HEK293 (cell line): ENCODE measurements around the gene RSPH1.

Experiments used
- CTCF ChIA-PET: fragments of 350-600 bp; formaldehyde crosslinking; extraction: SDS; loops from one replicate; lab custom pipeline; 2021; ENCODE audit warnings: antibody characterized with exemption; lab: Yijun Ruan, JAX
- POLR2A ChIA-PET: fragments of 300-600 bp; formaldehyde crosslinking; extraction: SDS; loops from one replicate; lab custom pipeline; 2020; ENCODE audit warnings: antibody characterized with exemption, inconsistent platforms; lab: Yijun Ruan, JAX
- H3K27ac ChIP-seq: fragments of 200-500 bp; sonication (Bioruptor generic); 2 replicates; pipeline ENCODE4 v1.5.1; 2014; ENCODE audit warnings: low read depth, low read length, control low read depth, inconsistent platforms; ENCODE audit errors: extremely low read depth
- H3K36me3 ChIP-seq, 2 experiments: fragments of 200-500 bp in 1 of 2; sonication (Bioruptor generic) in 1 of 2; 1 replicate in 1 of 2; 2 replicates in 1 of 2; pipeline ENCODE4 v1.5.1; 2014 to 2017; ENCODE audit warnings: inconsistent platforms in 2 of 2, low read length in 2 of 2; ENCODE audit not compliant: control insufficient read depth in 2 of 2, insufficient read depth in 1 of 2
- H3K4me1 ChIP-seq: fragments of 200-500 bp; sonication (Bioruptor generic); 2 replicates; pipeline ENCODE4 v1.5.1; 2014; ENCODE audit warnings: mild to moderate bottlenecking, low read length, inconsistent platforms; ENCODE audit not compliant: control insufficient read depth, insufficient read depth
- H3K4me3 ChIP-seq: 2 replicates; pipeline ENCODE4 v1.5.1; 2011; ENCODE audit warnings: low read depth, mild to moderate bottlenecking, control low read depth, low read length, moderate library complexity
- H3K9me3 ChIP-seq: fragments of 200-500 bp; sonication (Bioruptor generic); 2 replicates; pipeline ENCODE4 v1.5.1; 2014; ENCODE audit warnings: low read depth, low read length, inconsistent platforms; ENCODE audit not compliant: control insufficient read depth, insufficient read depth
- HOXA7 ChIP-seq: sonication (generic); formaldehyde crosslinking; IDR thresholded peaks from 2 replicates; pipeline ENCODE4 v1.8.1; 2022; ENCODE audit warnings: missing genetic modification reagents, borderline replicate concordance
- MZF1 ChIP-seq: fragments of 450-650 bp; formaldehyde crosslinking; IDR thresholded peaks from 2 replicates; pipeline ENCODE4 v1.5.1; 2017; ENCODE audit warnings: missing biosample characterization, missing genetic modification characterization, borderline replicate concordance
- ZBTB49 ChIP-seq: fragments of 450-650 bp; formaldehyde crosslinking; IDR thresholded peaks from 2 replicates; pipeline ENCODE4 v1.5.1; 2016; ENCODE audit warnings: missing biosample characterization, missing genetic modification characterization, low read depth
- ZNF146 ChIP-seq: fragments of 450-650 bp; formaldehyde crosslinking; IDR thresholded peaks from 2 replicates; pipeline ENCODE4 v1.5.1; 2016; ENCODE audit warnings: missing biosample characterization, missing genetic modification characterization
- ZNF449 ChIP-seq: fragments of 450-650 bp; formaldehyde crosslinking; IDR thresholded peaks from 2 replicates; pipeline ENCODE4 v1.5.1; 2017; ENCODE audit warnings: missing biosample characterization, mild to moderate bottlenecking, missing genetic modification characterization, moderate library complexity
- ZNF48 ChIP-seq: fragments of 450-650 bp; formaldehyde crosslinking; IDR thresholded peaks from 2 replicates; pipeline ENCODE4 v1.5.1; 2016; ENCODE audit warnings: missing biosample characterization, missing genetic modification characterization
- ZNF629 ChIP-seq: fragments of 450-650 bp; formaldehyde crosslinking; IDR thresholded peaks from 2 replicates; pipeline ENCODE4 v1.5.1; 2017; ENCODE audit warnings: missing biosample characterization, missing genetic modification characterization
- ZNF658 ChIP-seq: fragments of 450-650 bp; formaldehyde crosslinking; IDR thresholded peaks from 2 replicates; pipeline ENCODE4; 2016; ENCODE audit warnings: missing biosample characterization, missing genetic modification characterization
- ZSCAN4 ChIP-seq: fragments of 450-650 bp; formaldehyde crosslinking; IDR thresholded peaks from 2 replicates; pipeline ENCODE4 v1.5.1; 2017; ENCODE audit warnings: missing biosample characterization, missing genetic modification characterization
- ZSCAN5A ChIP-seq: fragments of 450-650 bp; formaldehyde crosslinking; IDR thresholded peaks from 2 replicates; pipeline ENCODE4 v1.5.1; 2016; ENCODE audit warnings: missing biosample characterization, missing genetic modification characterization
- TF ChIP-seq, protein P1 (sequence below): fragments of 450-650 bp; formaldehyde crosslinking; IDR thresholded peaks from 2 replicates; pipeline ENCODE4 v1.5.1; 2016; ENCODE audit warnings: missing biosample characterization, missing genetic modification characterization
- TF ChIP-seq, protein P2 (sequence below): fragments of 450-650 bp; formaldehyde crosslinking; IDR thresholded peaks from 2 replicates; pipeline ENCODE4 v1.5.1; 2016; ENCODE audit warnings: missing biosample characterization, missing genetic modification characterization, low read depth

Gene RSPH1

DNA sequence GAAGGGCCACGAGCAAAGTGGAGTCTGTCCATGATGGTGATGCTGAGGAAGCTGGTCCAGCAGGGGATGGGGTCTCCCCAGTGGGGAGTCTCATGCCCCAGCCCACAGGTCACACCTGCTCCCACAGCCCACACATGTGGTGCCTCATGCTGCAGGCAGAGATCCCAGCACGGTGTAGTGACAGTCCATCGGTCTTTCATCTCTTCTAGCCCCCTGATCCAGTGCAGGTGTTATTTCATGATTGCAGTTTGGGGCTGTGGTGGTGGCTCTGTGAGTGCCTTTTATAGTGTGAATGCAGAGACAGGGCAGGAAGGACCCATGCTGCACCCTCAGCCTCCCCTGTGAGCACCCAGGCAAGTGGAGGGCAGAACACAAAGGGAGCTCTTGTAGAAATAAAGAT lies 47.3 kb downstream of the RSPH1 start (continued):
- TF ChIP-seq ZNF449 (tag by site-specific recombination) (no peak), HOXA7 (CRISPR knock-in tag) (no peak), ZNF658 (no peak), MZF1 (tag by site-specific recombination) (no peak), ZNF629 (tag by site-specific recombination) (no peak), ZBTB49 (tag by site-specific recombination) (no peak)
- TF ChIP-seq, protein P1, sequence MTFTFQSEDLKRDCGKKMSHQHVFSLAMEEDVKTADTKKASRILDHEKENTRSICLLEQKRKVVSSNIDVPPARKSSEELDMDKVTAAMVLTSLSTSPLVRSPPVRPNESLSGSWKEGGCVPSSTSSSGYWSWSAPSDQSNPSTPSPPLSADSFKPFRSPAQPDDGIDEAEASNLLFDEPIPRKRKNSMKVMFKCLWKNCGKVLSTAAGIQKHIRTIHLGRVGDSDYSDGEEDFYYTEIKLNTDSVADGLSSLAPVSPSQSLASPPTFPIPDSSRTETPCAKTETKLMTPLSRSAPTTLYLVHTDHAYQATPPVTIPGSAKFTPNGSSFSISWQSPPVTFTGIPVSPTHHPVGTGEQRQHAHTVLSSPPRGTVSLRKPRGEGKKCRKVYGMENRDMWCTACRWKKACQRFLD (tag by site-specific recombination): no peak

DNA sequence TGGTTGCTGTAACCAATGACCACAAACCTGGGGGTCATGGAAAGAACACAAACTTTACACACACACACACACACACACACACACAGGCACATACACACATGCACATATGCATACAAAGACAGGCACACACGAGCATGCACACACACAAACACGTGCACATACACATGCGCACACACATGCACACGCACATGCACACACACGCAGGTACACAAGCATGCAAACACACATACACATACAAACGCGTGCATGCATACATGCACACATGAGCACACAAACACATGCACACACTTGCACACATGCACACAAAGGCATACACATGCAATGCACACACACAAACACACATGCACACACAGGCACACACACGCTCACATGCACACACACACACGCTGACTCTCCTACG lies 48.3 kb downstream of the RSPH1 start:
- CTCF ChIA-PET: interaction anchor here (0.6 kb wide), 1 partner anchor 33 kb away, joined by 3 read pairs; no protein-coding TSS in a partner anchor
- POLR2A ChIA-PET: no interaction called here
- TF ChIP-seq ZSCAN4 (tag by site-specific recombination) (peak; percentile 100), ZNF48 (peak; percentile 79; the same call in 1 of the 2 replicates), ZNF146 (tag by site-specific recombination) (peak; percentile 65)
- TF ChIP-seq, protein P2, sequence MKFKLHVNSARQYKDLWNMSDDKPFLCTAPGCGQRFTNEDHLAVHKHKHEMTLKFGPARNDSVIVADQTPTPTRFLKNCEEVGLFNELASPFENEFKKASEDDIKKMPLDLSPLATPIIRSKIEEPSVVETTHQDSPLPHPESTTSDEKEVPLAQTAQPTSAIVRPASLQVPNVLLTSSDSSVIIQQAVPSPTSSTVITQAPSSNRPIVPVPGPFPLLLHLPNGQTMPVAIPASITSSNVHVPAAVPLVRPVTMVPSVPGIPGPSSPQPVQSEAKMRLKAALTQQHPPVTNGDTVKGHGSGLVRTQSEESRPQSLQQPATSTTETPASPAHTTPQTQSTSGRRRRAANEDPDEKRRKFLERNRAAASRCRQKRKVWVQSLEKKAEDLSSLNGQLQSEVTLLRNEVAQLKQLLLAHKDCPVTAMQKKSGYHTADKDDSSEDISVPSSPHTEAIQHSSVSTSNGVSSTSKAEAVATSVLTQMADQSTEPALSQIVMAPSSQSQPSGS (tag by site-specific recombination): no peak
- H3K36me3 ChIP-seq: no peaks in the 10 kb centered on the region
- H3K27ac ChIP-seq: no peak overlapping the region
- no peak overlapping the region for H3K4me3 ChIP-seq
- H3K4me1 ChIP-seq: no peaks in the 10 kb centered on the region
- H3K9me3 ChIP-seq: no peaks in the 10 kb centered on the region

DNA sequence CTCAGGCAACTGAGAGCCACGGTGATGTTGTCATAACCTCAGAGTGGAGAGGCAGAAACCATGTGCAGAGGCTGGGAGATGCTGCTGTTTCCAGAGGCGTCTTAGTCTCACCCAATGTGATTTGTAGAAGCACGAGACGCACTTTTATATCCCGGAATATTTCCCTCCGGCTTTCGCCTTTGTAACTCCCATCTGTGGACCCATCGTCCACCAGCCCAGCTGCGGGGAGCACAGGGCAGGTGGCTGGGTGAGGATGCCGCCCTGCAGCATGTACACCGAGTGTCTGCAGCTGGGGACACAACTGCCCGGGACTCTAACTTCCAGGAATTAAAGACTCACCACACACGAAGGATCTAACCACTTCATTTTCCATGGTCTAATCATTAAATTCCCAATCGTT lies 48.8 kb downstream of the RSPH1 start:
- Histone ChIP-seq H3K36me3 (no peaks in the 10 kb centered on the region), H3K4me3 (no peak overlapping the region), H3K9me3 (no peaks in the 10 kb centered on the region), H3K27ac (no peak overlapping the region), H3K4me1 (no peaks in the 10 kb centered on the region)
- no peak for TF ChIP-seq ZSCAN5A (tag by site-specific recombination)
- ChIA-PET CTCF (no interaction called here), POLR2A (no interaction called here)
